Left kidney (tissue), 2 donors: ENCODE measurements around the gene DHCR24. TPM values are rescaled to one million over a fixed set of nuclear protein-coding genes. Genes with fewer than 3 reads are reported as not detected.
"Not testable (repeated sequence)": the region's sequence is repeated elsewhere in the genome, so short reads cannot be mapped to it uniquely, and the experiment has no call there.

Experiments
- DNase-seq: peaks from one replicate; pipeline ENCODE4 v3.0.0-alpha.2; 2013
- polyA plus RNA-seq: library from polyadenylated mRNA; unstranded; fragments of 120-200 nt; gene quantifications from one replicate; pipeline ENCODE4 v1.2.1, GENCODE V29; 2013; ENCODE audit not compliant: insufficient read length

The DHCR24 gene
- polyA plus RNA-seq, 1 donor = 63.6 TPM

DNA sequence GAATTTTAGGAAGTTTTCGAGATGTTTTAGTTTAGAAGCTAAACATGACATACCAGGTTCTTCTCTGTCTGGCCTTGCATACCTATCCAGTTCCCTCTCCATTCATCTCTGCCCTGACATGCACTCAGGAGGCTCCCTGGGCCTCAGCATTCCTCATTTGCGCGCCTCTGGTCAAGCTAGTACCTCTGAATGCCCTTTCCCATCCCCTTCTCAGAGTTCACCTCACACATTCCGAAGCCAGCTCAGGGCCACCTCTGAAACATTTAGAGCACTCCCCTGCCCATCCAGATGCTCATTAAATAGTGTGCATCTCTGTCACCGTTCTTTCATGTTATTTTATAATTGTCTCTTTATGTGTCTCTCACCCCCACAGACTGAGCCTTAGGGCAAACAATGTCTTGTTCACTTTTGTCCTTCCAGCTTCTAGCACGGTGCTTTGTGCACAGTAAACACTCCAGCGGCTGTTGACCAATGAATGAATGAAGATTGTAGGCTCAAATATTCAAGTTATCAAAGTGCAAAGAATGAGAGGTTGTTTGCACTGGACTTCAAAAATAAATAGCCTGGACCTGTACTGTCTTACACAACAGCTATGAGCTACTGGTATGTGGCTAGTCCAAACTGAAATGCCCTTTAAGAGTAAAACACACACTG lies 1.2 kb upstream of the DHCR24 start:
- DNase-seq = no peak

DNA sequence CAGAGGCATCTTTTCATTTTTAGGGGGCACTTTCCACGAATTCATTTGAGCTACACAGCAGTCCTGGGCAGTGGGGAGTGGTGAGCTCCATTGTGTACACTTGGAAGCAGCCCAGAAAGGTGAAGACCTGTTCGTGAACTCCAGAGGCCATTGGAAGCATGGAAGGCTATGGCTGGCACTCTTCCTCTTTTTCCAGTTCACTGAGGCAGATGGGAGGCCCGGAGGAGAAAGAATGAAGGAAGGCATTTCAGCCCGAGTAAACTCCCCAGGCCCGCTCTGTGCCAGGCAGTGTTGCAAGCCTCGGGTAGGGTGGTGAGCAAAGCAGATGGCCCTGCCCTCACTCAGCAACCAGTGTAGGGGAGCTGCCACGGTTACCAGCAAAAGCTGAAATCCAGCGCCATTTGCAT lies 673 bp upstream of the DHCR24 start:
- DNase-seq = no peak

GRCh38 chr1:54885807-54886723 lies 930 bp downstream of the DHCR24 start:
- no peak for DNase-seq

DNA sequence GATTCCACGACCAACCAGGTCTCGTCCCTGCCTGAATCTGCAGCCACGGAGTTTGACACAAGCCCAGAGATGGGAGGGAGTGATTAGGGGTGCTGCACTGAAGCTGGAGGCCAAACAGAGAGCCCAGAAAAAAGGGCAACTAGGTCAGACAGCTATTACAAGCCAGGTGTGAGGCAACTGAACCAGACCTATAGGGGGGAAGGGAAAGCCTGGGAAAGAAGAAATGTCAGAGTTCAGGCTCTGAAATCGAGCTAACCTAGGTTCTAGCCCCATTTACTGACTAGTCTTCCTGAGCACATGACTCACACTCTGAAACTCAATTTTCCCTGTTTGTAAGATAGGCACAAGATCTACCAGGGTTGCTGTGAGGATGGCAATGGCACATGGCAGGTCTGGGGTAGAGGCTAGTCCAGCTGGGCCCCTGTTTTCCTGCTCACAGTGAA lies 1.7 kb downstream of the DHCR24 start:
- no peak for DNase-seq

- DNase-seq = no peak
These were observed 2.2 kb downstream of the DHCR24 start for GRCh38 chr1:54884768-54885167.

GRCh38 chr1:54884135-54884586 lies 2.8 kb downstream of the DHCR24 start:
- DNase-seq = no peak

- no peak for DNase-seq
These were observed 3.5 kb downstream of the DHCR24 start for GRCh38 chr1:54883349-54884102.

DNA sequence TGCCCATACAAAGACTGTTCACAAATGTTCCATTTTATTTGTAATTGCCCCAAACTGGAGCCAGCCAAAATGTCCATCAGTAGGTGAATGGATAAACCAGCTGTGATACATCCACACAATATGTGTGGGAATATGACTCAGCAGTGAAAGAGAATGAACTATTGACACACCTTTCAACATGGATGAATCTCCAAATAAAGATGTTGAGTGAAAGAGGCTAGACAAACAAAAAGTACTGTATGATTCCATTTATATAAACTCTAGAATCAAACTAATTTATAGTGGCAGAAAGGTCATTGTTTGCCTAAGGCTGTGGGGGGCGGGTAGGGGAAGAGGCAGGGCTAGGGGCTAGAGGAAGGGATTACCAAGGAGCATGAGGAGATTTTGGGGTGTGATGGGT lies 4.5 kb downstream of the DHCR24 start:
- no peak for DNase-seq

- DNase-seq = not testable (repeated sequence)
These were observed 5.4 kb downstream of the DHCR24 start for GRCh38 chr1:54881604-54882003.

GRCh38 chr1:54879872-54880271 lies 7.1 kb downstream of the DHCR24 start:
- no peak for DNase-seq

GRCh38 chr1:54876814-54877213 lies 10.2 kb downstream of the DHCR24 start:
- no peak for DNase-seq

DNA sequence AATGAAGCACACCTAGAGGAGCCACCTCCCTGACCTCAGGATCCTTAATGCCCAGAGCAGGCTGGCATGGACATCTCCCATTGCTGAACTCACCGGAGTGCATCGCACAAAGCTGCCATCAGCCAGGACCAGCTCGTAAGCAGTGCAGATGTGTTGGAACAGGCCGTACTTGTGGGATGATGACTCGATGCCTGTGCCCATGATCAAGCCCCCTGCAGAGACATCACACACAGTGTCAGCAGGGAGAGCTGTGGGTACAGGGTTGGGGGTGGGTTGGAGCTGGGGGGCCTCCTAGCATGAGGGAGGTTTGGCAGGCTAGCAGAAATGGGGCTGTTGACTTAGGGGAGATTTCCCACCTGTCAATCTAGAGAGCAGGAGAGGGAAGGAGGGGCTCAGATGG lies 12.0 kb downstream of the DHCR24 start:
- no peak for DNase-seq

- no peak for DNase-seq
These were observed 12.7 kb downstream of the DHCR24 start for GRCh38 chr1:54874079-54874830.

DNA sequence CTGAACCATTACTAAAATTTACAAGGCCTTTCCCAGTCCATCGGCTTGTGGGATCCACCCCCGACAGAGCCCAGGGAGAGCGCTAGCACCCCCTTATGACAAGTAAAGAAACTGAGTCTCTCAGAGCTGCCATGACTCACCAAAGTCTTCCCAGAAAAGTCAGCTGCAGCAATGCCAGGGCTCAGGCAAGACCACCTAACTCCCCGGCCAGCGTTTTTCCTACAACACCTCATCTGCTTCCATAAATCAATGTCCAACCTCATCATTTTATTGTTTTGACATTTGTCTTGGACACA lies 15.0 kb downstream of the DHCR24 start:
- no peak for DNase-seq

- no peak for DNase-seq
These were observed 15.5 kb downstream of the DHCR24 start for GRCh38 chr1:54871275-54872035.

DNA sequence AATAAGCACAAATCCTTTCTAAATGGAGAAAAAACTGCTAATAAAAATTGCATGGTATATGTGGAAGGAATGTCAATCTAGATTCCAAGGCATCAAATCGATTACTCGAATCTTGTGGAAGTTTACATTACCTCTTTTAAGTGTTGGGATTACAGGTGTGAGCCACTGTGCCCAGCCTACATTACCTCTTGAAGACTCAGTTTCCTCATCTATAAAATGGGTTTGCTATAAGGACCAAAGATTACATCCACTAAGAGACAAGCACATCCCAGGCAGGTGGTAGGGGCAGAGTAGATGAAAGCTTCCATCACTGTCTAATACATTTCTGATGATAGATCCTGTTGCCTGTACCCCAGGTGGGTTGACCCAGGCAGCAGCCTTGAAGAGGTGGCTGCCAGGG lies 16.1 kb downstream of the DHCR24 start:
- no peak for DNase-seq

DNA sequence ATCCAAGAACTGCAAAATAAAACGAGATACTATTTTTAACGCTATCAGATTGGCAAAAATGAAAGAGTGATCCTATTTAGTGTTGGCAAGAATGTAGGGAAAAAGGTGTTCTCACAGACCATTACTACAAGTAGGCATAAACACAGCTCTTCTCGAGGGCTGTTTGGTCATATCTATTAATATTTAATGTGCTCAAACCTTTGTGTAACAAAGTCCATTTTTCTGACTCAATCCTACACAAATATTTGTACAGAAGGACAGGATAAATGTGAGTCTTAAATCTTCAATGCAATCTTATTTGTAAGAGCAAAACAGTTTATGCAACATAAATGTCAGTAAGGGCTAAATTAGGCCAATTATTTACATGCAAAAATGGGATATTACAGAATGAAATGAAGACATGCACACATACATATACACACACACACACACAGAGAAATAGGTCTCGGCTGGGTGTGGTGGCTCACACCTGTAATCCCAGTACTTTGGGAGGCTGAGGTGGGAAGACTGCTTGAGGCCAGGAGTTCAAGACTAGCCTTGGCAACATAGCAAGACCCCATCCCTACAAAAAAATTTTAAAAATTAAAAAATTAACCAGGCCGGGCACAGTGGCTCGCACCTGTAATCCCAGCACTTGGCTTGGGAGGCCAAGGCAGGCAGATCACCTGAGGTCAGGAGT lies 17.7 kb downstream of the DHCR24 start:
- no peak for DNase-seq

DNA sequence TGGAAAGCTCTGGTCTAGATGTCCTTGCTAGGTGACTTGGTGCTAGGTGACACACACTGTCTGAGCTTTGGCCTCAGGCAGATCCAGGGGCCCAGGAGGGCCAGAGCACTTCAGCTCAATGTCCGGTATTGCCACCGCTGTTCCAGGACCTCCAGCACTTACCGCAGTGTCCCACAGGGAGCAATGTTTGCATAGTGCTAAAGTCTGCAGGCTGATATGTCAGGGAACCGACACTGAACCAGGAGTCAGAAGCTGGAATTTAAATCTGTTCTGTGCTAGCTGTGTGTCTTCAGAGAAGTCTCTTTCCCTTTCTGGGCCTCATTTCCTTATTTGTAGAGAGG lies 19.3 kb downstream of the DHCR24 start:
- DNase-seq = no peak

DNA sequence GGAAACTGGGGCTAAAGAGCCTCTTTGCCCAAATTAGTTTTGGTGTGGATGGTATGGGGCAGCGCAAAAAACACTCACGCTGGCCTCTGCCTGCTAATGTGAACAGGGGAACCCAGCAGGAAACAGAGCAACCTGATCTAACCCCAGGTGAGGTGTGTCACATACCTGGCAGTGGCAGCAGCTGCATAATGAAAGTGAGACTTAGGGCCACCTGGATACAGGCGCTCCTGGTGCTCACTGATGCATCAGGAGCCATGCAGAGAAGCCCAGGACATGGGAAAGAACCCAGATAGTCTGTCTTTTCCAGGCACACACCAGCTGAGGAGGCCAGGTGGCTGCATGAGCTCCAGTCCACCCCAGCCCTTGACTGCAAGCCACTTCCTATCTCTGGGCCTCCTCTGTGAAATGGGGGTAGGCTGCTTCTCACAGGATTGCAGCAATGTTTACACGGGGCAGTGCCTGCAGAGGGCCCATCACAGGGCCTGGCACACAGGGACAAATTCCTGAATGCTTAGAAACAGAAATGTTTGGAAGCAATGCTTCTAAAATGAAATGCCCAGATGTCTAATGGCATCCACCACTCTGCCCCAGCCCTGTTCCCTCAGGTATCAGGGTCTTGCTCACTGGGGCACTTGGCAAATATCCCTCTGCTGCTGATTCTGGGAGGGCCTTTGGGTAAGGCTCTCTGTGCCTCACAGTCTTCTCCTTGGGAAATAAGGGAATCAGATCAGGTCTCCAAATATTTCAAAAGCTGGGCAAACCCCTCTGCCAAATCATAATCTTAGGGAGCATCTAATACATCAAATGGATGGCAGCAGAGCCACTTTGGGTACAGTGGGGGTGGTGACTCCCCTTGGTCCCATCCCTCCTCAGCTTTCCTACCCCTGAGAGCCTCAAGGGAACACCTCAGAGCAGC lies 19.9 kb downstream of the DHCR24 start:
- DNase-seq = no peak
